Body of pancreas (tissue), 4 donors: ENCODE results near the gene DGKD.

Experiments
- POLR2A ChIP-seq, 3 donors: fragments of 450-650 bp; IDR thresholded peaks; one replicate each; pipeline ENCODE4 v1.6.1; 2016; ENCODE audit warnings: antibody characterized with exemption in 3 of 3, mild to moderate bottlenecking in 2 of 3
- TF ChIP-seq, protein P1 (sequence below), 7 experiments: fragments of 450-650 bp in 4 of 7; fragments of 200-600 bp in 3 of 7; sonication (generic) in 3 of 7; IDR thresholded peaks; one replicate each; pipeline ENCODE4 v1.5.1; 2016 to 2019; ENCODE audit warnings: antibody characterized with exemption in 7 of 7

DNA sequence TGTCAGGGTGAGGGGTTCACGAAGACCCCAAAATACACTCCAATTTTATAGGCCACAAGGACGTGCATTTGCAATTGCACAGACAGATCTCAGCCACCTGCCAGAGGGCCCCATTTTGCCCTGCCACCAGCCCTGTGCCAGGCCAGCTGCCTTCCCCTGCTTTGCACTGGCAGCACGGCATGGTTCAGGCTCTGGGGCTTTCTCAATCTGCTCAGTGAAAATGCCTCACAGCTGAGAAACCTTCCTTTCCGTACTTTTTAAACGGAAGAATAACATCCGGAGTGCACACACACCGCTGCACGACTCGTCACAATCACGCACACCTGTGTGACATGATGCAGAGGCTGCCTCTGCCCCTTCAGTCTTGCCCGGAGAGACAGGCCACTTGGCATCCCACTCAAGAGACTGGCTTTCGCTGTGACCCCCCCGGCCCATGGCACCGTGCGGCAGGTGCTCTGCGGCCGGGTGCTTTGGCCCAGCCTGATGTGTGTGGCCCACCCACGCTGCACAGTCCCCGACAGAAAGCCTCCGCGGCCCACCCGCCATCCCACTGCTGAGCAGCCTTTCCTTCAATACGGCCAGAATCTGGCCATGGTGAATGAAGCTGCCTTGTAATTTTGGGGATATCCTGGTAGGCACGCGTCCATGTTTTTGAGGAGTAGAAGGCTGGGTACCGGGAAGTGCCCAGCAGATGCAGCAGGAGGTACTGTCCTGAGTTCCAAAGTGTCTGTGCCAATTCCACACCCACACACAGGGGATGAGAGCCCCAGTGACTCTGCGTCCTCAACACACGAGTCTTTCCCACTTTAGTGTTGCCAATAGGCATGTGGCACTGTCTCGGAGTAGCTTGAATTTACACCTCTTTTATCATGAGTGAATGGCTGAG lies 123.5 kb downstream of the DGKD start:
- TF ChIP-seq, protein P1, sequence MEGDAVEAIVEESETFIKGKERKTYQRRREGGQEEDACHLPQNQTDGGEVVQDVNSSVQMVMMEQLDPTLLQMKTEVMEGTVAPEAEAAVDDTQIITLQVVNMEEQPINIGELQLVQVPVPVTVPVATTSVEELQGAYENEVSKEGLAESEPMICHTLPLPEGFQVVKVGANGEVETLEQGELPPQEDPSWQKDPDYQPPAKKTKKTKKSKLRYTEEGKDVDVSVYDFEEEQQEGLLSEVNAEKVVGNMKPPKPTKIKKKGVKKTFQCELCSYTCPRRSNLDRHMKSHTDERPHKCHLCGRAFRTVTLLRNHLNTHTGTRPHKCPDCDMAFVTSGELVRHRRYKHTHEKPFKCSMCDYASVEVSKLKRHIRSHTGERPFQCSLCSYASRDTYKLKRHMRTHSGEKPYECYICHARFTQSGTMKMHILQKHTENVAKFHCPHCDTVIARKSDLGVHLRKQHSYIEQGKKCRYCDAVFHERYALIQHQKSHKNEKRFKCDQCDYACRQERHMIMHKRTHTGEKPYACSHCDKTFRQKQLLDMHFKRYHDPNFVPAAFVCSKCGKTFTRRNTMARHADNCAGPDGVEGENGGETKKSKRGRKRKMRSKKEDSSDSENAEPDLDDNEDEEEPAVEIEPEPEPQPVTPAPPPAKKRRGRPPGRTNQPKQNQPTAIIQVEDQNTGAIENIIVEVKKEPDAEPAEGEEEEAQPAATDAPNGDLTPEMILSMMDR (IDR thresholded peaks at IDR 0.05) = no peak
- TF ChIP-seq POLR2A (IDR thresholded peaks at IDR 0.05) = no peak
